DOHH2 (cell line): ENCODE results near the gene TGM2.

ENCODE experiments used
- H3F3A ChIP-seq: fragments of 200-600 bp; sonication (generic), shearing (Covaris generic); 2 replicates; pipeline ENCODE4 v1.6.0; 2016; ENCODE audit warnings: antibody characterized with exemption, mild to moderate bottlenecking; ENCODE audit not compliant: control insufficient read depth, insufficient read depth
- H3K27ac ChIP-seq: fragments of 200-600 bp; sonication (generic); 2 replicates; pipeline ENCODE4 v1.5.1; 2014; ENCODE audit warnings: low read depth, mild to moderate bottlenecking, low read length, moderate library complexity
- H3K27me3 ChIP-seq: fragments of 200-600 bp; sonication (generic); 2 replicates; pipeline ENCODE4 v1.6.1; 2014; ENCODE audit warnings: mild to moderate bottlenecking, low read length, mixed read lengths; ENCODE audit not compliant: control insufficient read depth
- H3K36me3 ChIP-seq: fragments of 200-600 bp; sonication (generic); 2 replicates; pipeline ENCODE4 v1.6.1; 2014; ENCODE audit warnings: mild to moderate bottlenecking, low read length, moderate library complexity, mixed read lengths; ENCODE audit not compliant: control insufficient read depth
- H3K4me1 ChIP-seq: fragments of 200-600 bp; sonication (generic); 2 replicates; pipeline ENCODE4 v1.6.1; 2014; ENCODE audit warnings: mild to moderate bottlenecking, low read length, mixed read lengths; ENCODE audit not compliant: control insufficient read depth
- H3K4me2 ChIP-seq: fragments of 200-600 bp; sonication (generic); 2 replicates; pipeline ENCODE4 v1.6.0; 2014; ENCODE audit warnings: mild to moderate bottlenecking, low read length, moderate library complexity
- H3K4me3 ChIP-seq: fragments of 200-600 bp; sonication (generic); 2 replicates; pipeline ENCODE4 v1.5.1; 2014; ENCODE audit warnings: mild to moderate bottlenecking, low read length, mixed read lengths
- H3K79me2 ChIP-seq: fragments of 200-600 bp; sonication (generic); 2 replicates; pipeline ENCODE4 v1.6.1; 2014; ENCODE audit warnings: mild to moderate bottlenecking, low read length, mixed read lengths; ENCODE audit not compliant: control insufficient read depth
- H3K9me2 ChIP-seq: fragments of 200-600 bp; sonication (generic); replicated peaks from 2 replicates; pipeline ENCODE4 v1.6.1; 2014; ENCODE audit warnings: mild to moderate bottlenecking, low read length, mixed read lengths; ENCODE audit not compliant: control insufficient read depth
- H3K9me3 ChIP-seq: fragments of 200-600 bp; sonication (generic); 2 replicates; pipeline ENCODE4 v1.6.1; 2014; ENCODE audit warnings: antibody characterized with exemption, low read length, mixed read lengths; ENCODE audit not compliant: control insufficient read depth, insufficient read depth
- H4K20me1 ChIP-seq: fragments of 200-600 bp; sonication (generic); 2 replicates; pipeline ENCODE4 v1.6.0; 2014; ENCODE audit warnings: low read depth, mild to moderate bottlenecking, antibody characterized with exemption, low read length, moderate library complexity; ENCODE audit not compliant: control insufficient read depth, insufficient read depth
- CTCF ChIP-seq: fragments of 200-600 bp; sonication (generic); IDR thresholded peaks from one replicate; pipeline ENCODE4 v1.5.1; 2014; ENCODE audit warnings: antibody characterized with exemption, mild to moderate bottlenecking, low read depth, low read length; ENCODE audit not compliant: poor library complexity, severe bottlenecking
- EZH2phosphoT487 ChIP-seq: fragments of 200-600 bp; sonication (generic); IDR thresholded peaks from 2 replicates; pipeline ENCODE4 v1.6.1; 2017; ENCODE audit warnings: borderline replicate concordance, mild to moderate bottlenecking, antibody characterized with exemption, low read length, moderate library complexity, mixed read lengths

Gene TGM2

GRCh38 chr20:38112930-38113294 lies 52.2 kb downstream of the TGM2 start:
- no peaks in the 10 kb centered on the region for H3K4me1 ChIP-seq
- TF ChIP-seq EZH2phosphoT487 (no peak), CTCF (no peak)
- H3K27me3 ChIP-seq, result peaks cover 7% of the 10 kb centered on the region
- H4K20me1 ChIP-seq, result no peaks in the 10 kb centered on the region
- H3K79me2 ChIP-seq, result no peaks in the 10 kb centered on the region
- H3K27ac ChIP-seq, result no peak overlapping the region
- no peak overlapping the region for H3K4me3 ChIP-seq
- H3K36me3 ChIP-seq, result no peaks in the 10 kb centered on the region
- H3K4me2 ChIP-seq, result no peak overlapping the region
- no peaks in the 10 kb centered on the region for H3K9me3 ChIP-seq
- H3F3A ChIP-seq, result no peaks in the 10 kb centered on the region
- no peaks in the 10 kb centered on the region for H3K9me2 ChIP-seq

- no peaks in the 10 kb centered on the region for H4K20me1 ChIP-seq
- TF ChIP-seq EZH2phosphoT487 (no peak), CTCF (no peak)
Observed at GRCh38 chr20:38112261-38112929, 52.7 kb downstream of the TGM2 start.

GRCh38 chr20:38111366-38112232 lies 53.5 kb downstream of the TGM2 start:
- H3K4me1 ChIP-seq, result no peaks in the 10 kb centered on the region
- H3K4me2 ChIP-seq, result no peak overlapping the region
- H3F3A ChIP-seq, result no peaks in the 10 kb centered on the region
- peaks cover 2% of the 10 kb centered on the region for H3K27me3 ChIP-seq
- H3K9me3 ChIP-seq, result no peaks in the 10 kb centered on the region
- no peaks in the 10 kb centered on the region for H3K36me3 ChIP-seq
- no peak overlapping the region for H3K4me3 ChIP-seq
- TF ChIP-seq EZH2phosphoT487 (no peak), CTCF (no peak)
- no peaks in the 10 kb centered on the region for H3K9me2 ChIP-seq
- no peaks in the 10 kb centered on the region for H4K20me1 ChIP-seq
- H3K79me2 ChIP-seq, result no peaks in the 10 kb centered on the region
- no peak overlapping the region for H3K27ac ChIP-seq

More at GRCh38 chr20:38112261-38112929, 52.7 kb downstream of the TGM2 start:
- H3K4me2 ChIP-seq, result no peak overlapping the region
- no peak overlapping the region for H3K27ac ChIP-seq
- H3K9me3 ChIP-seq, result no peaks in the 10 kb centered on the region
- H3K4me3 ChIP-seq, result no peak overlapping the region
- no peaks in the 10 kb centered on the region for H3K79me2 ChIP-seq
- H3K27me3 ChIP-seq, result peaks cover 7% of the 10 kb centered on the region
- H3K36me3 ChIP-seq, result no peaks in the 10 kb centered on the region
- no peaks in the 10 kb centered on the region for H3K9me2 ChIP-seq
- H3K4me1 ChIP-seq, result no peaks in the 10 kb centered on the region
- H3F3A ChIP-seq, result no peaks in the 10 kb centered on the region
